Subcutaneous adipose tissue (tissue), 4 donors: ENCODE measurements around the gene MCM9. TPM values are rescaled to one million over a fixed set of nuclear protein-coding genes. Genes with fewer than 3 reads are reported as not detected.

Source experiments
- CTCF ChIP-seq: fragments of 450-650 bp; IDR thresholded peaks from one replicate; pipeline ENCODE4 v1.5.1; 2016; ENCODE audit warnings: low read depth, mild to moderate bottlenecking, control low read depth, antibody characterized with exemption, moderate library complexity
- total RNA-seq, 4 donors: library from RNA; depleted of rRNA; stranded (reverse); fragments of >200 nt; gene quantifications; one replicate each; pipeline ENCODE4 v1.1.0, GENCODE V29; 2016

The MCM9 gene
- total RNA-seq, 4 donors from 2014 or later, result 14.1 to 26.4 (median 16.3) TPM

DNA sequence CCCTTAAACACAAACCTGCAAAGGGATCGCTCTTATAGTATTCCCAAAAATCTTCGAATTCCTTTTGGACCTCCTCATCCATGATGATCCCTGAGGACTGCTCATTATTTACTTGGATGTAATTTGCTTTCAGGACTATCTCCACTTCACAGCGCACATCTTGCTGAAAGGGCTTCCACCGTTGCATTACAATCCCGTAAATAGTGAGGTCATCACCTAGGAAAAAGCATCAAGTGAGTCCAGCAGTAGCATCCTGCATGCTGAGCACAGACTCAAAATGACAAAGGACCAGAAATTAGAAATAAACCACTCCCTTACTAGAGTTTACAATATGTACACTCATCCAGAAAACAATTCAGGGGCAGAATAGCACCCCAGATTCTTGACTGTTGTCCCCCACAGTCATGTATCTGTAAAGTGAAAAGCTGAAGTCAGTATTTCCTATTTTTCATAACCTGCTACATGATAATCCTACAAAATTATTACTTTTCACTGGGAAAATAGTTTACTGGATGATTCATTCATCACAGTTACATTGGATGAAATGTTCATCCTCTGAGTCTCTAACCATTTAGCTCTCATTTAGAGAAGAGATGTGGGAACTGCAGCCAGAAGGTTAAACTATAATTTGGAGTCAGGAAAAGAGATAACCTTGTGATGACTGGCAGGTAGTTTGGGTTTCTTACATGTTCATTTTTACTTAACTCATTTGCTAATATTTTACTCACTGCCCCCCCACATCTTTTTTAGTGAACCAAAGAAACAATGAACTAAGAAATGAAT, 17.2 kb downstream of the MCM9 start:
- no peak for TF ChIP-seq CTCF

GRCh38 chr6:118914598-118914997, 20.4 kb downstream of the MCM9 start:
- TF ChIP-seq CTCF, result no peak

DNA sequence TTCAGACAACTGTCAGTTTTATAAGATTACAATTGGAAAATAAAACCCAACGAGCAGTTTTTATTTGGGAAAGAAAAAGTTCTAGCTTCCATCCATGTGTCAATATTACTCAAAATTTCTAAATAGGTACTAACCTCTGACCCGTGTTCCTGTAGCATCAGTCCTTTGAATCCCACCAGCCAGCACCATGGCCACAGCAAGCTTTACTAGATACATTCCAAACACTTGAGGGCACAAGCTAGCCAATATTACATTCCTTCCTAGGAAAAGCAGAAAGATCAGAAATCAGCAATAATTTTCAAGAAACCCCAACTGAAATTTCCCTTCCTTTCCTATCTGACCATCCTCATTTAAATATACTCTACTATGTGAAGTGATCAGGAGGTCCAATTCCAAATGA, 21.8 kb downstream of the MCM9 start:
- no peak for TF ChIP-seq CTCF

DNA sequence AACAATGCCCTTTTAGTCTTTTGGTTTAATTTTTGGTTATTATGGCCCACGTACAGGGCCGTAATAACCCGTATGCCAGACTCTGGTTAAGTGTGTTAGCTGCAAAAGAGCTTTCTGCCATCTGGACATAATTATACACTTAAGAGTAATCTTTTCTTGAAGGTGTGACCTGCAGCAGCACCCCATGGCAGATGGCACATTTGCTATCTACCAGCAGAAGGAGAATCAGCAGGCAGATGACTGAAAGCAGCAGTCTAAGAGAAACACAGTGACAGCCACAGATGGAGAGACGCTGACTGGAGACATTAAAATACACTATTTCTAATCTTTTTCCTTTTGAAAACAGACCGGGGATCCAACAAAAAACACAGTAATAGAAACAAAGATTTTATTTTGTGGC, 22.3 kb downstream of the MCM9 start:
- no peak for TF ChIP-seq CTCF

DNA sequence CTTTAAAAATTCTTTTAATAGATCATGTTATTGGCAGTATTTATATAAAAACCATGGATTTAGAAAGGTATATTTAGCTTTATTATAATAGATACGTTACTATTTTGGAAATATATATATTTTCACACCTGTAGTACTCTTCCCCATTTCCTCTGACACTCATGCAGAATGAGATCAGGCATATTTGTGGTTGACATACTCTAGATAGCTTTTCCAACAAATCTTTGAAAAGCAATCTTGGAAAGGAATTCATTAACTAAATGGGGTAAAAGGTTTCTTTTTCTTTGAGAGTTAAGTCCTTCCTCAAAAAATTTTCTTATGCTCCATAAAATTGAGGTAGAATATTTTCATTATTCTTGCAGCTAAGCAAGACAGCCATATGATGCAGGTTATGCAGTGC, 26.5 kb downstream of the MCM9 start:
- no peak for TF ChIP-seq CTCF

DNA sequence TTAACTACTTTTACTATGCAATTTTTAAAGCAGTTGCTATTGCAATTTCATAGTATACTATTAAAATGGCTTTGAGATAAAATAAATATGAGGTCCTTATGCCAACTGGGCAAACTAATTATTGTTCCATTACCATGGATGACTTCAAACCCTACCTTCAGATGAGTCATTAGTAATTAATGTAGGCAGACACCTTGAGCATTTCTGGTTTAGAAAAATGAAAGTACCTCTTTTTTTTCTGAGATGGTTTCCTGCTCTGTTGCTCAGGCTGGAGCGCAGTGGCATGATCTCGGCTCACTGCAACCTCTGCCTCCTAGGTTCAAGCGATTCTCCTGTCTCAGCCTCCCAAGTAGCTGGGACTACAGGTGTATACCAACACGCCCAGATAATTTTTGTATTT, 29.1 kb downstream of the MCM9 start:
- no peak for TF ChIP-seq CTCF

GRCh38 chr6:118905084-118905483, 29.9 kb downstream of the MCM9 start:
- no peak for TF ChIP-seq CTCF
